Neural cell (in vitro differentiated cells): Measurements from ENCODE around the gene CPXM2.

Source experiments
- EZH2 ChIP-seq: fragments of 200-600, 300-800 bp; shearing (Covaris generic), sonication (generic); IDR thresholded peaks from 2 replicates; pipeline ENCODE4 v1.6.1; 2014; ENCODE audit warnings: antibody characterized with exemption, low read length, borderline replicate concordance, mild to moderate bottlenecking; ENCODE audit not compliant: insufficient read depth, poor library complexity, severe bottlenecking
- TF ChIP-seq, protein P1 (sequence below): fragments of 450-650 bp; IDR thresholded peaks from 2 replicates; pipeline ENCODE4 v1.5.1; 2014; ENCODE audit warnings: antibody characterized with exemption, mild to moderate bottlenecking, moderate library complexity; ENCODE audit not compliant: poor library complexity, severe bottlenecking

DNA sequence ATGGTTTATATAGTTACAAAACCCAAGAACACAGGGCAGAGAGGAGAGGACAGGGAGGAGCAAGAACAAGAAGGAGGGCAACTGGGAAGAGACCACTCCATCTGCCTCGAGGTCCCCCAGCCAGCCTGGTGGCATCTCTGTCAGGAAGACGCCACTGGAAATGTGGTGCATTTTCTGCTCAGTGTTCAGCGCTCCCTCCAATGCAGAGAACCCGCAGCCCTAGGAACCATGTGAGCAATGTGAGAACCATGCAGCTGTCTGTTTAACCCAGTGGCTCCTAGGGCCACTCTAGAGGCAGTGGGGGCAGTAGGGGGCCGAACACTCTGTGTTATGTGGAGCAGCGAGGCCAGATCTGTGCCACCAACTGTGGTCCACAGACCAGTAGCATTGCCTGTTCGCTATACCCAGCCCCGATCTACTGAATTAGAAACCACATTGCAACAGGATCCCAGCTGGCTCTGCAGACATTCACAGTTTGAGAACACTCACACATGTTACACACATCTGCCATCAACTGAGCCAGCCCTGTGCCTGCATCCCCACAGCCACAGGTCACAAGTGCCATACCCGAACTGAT lies 110.2 kb downstream of the CPXM2 start:
- TF ChIP-seq, protein P1, sequence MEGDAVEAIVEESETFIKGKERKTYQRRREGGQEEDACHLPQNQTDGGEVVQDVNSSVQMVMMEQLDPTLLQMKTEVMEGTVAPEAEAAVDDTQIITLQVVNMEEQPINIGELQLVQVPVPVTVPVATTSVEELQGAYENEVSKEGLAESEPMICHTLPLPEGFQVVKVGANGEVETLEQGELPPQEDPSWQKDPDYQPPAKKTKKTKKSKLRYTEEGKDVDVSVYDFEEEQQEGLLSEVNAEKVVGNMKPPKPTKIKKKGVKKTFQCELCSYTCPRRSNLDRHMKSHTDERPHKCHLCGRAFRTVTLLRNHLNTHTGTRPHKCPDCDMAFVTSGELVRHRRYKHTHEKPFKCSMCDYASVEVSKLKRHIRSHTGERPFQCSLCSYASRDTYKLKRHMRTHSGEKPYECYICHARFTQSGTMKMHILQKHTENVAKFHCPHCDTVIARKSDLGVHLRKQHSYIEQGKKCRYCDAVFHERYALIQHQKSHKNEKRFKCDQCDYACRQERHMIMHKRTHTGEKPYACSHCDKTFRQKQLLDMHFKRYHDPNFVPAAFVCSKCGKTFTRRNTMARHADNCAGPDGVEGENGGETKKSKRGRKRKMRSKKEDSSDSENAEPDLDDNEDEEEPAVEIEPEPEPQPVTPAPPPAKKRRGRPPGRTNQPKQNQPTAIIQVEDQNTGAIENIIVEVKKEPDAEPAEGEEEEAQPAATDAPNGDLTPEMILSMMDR = no peak
- no peak for TF ChIP-seq EZH2
